HTR-8/SVneo (cell line): ENCODE results near the gene PPIF.
A peak's percentile ranks its signal among the peaks of the same experiment; 100 is the strongest.

Source experiments
- DNase-seq: peaks from one replicate; pipeline ENCODE4 v3.0.0; 2011; ENCODE audit warnings: low spot score, mixed read lengths; ENCODE audit not compliant: insufficient read length
- FAIRE-seq: peaks from 2 replicates; lab custom pipeline; 2011; peaks lifted over from hg19 to GRCh38; lab: Jason Lieb, UNC

PPIF gene

GRCh38 chr10:79346012-79346340 is 1.3 kb upstream of the PPIF start:
- FAIRE-seq (no peak), DNase-seq (no peak)

- DNase-seq: no peak
- FAIRE-seq: no peak
Measured at GRCh38 chr10:79346388-79347225, 662 bp upstream of the PPIF start.

GRCh38 chr10:79347894-79348639 is 798 bp downstream of the PPIF start:
- no peak for FAIRE-seq
- peak; percentile 66 for DNase-seq

GRCh38 chr10:79348640-79348988 is 1.3 kb downstream of the PPIF start:
- FAIRE-seq (no peak), DNase-seq (no peak)

GRCh38 chr10:79349072-79349491 is 1.8 kb downstream of the PPIF start:
- DNase-seq: no peak
- no peak for FAIRE-seq

GRCh38 chr10:79349766-79350406 is 2.6 kb downstream of the PPIF start:
- no peak for FAIRE-seq
- DNase-seq: no peak

- FAIRE-seq: no peak
- no peak for DNase-seq
Measured at GRCh38 chr10:79350407-79351154, 3.3 kb downstream of the PPIF start.

GRCh38 chr10:79351332-79351731 is 4.1 kb downstream of the PPIF start:
- FAIRE-seq (no peak), DNase-seq (no peak)

- FAIRE-seq: no peak
- no peak for DNase-seq
Measured at GRCh38 chr10:79352035-79352877, 5.0 kb downstream of the PPIF start.

GRCh38 chr10:79353000-79353406 is 5.7 kb downstream of the PPIF start:
- DNase-seq (no peak), FAIRE-seq (no peak)

- DNase-seq (no peak), FAIRE-seq (no peak)
Measured at GRCh38 chr10:79353726-79354125, 6.5 kb downstream of the PPIF start.

GRCh38 chr10:79354141-79354540 is 6.9 kb downstream of the PPIF start:
- FAIRE-seq: no peak
- DNase-seq: no peak

- no peak for FAIRE-seq
Measured at GRCh38 chr10:79354615-79355014, 7.3 kb downstream of the PPIF start.

GRCh38 chr10:79355420-79356017 is 8.2 kb downstream of the PPIF start:
- no peak for FAIRE-seq

More at GRCh38 chr10:79354615-79355014, 7.3 kb downstream of the PPIF start:
- DNase-seq: no peak

GRCh38 chr10:79356104-79356503 is 8.8 kb downstream of the PPIF start:
- FAIRE-seq: peak; percentile 36
- no peak for DNase-seq

More at GRCh38 chr10:79355420-79356017, 8.2 kb downstream of the PPIF start:
- DNase-seq: no peak

GRCh38 chr10:79357180-79357579 is 9.9 kb downstream of the PPIF start:
- DNase-seq (no peak), FAIRE-seq (no peak)

GRCh38 chr10:79358811-79359210 is 11.5 kb downstream of the PPIF start:
- no peak for FAIRE-seq
- no peak for DNase-seq

- FAIRE-seq (no peak), DNase-seq (no peak)
Measured at GRCh38 chr10:79359816-79360498, 12.7 kb downstream of the PPIF start.
